HepG2 (cell line): ENCODE measurements around the gene TMEM223. TPM values are rescaled to one million over a fixed set of nuclear protein-coding genes. Genes with fewer than 3 reads are reported as not detected.

Experiments used
- ERF ChIP-seq: IDR thresholded peaks from 2 replicates; pipeline ENCODE4 v1.6.1; 2018; ENCODE audit warnings: missing biosample characterization, missing genetic modification reagents
- PTBP1 ChIP-seq: fragments of 200-400 bp; formaldehyde crosslinking; IDR thresholded peaks from 2 replicates; pipeline ENCODE4 v1.6.1; 2018; ENCODE audit warnings: low read length, low read depth; ENCODE audit not compliant: poor library complexity, severe bottlenecking
- RFX5 ChIP-seq: IDR thresholded peaks from 2 replicates; pipeline ENCODE4 v1.6.1; 2011; ENCODE audit warnings: low read depth, low read length, improper control_type of control experiment
- SIN3A ChIP-seq: IDR thresholded peaks from 2 replicates; pipeline ENCODE4 v1.6.1; 2011; ENCODE audit warnings: low read depth, mild to moderate bottlenecking, control low read depth, low read length, borderline replicate concordance
- TFAP4 ChIP-seq: sonication (generic); IDR thresholded peaks from 2 replicates; pipeline ENCODE4 v1.6.1; 2016; ENCODE audit warnings: low read depth, borderline replicate concordance
- ZBTB39 ChIP-seq: sonication (generic); formaldehyde crosslinking; IDR thresholded peaks from 2 replicates; pipeline ENCODE4 v1.5.0; 2020; ENCODE audit warnings: missing genetic modification reagents
- ZFX ChIP-seq: sonication (generic); formaldehyde crosslinking; IDR thresholded peaks from 2 replicates; pipeline ENCODE4 v1.4.0; 2020; ENCODE audit warnings: mild to moderate bottlenecking, low read depth, missing genetic modification reagents, moderate library complexity
- ZNF704 ChIP-seq: sonication (generic); formaldehyde crosslinking; IDR thresholded peaks from 2 replicates; pipeline ENCODE4 v1.8.1; 2023; ENCODE audit warnings: mild to moderate bottlenecking, inconsistent platforms, moderate library complexity, missing genetic modification reagents, borderline replicate concordance
- polyA plus RNA-seq, 8 experiments: library from polyadenylated mRNA; depleted of rRNA in 3 of 8; stranded (reverse) in 7 of 8; unstranded in 1 of 8; fragments of >200 nt; fragmentation: Illumina TruSeq in 4 of 8; extraction: Trizol in 4 of 8; gene quantifications; 2 replicates each; pipeline versions ENCODE4 v1.2.1 to v1.2.3, GENCODE V29; 2011 to 2016; ENCODE audit warnings: low read depth in 4 of 8, missing spikeins in 1 of 8, mixed read lengths in 1 of 8; ENCODE audit not compliant: insufficient read depth in 1 of 8
- total RNA-seq, 5 experiments: library from RNA; depleted of rRNA; stranded (reverse); fragments of >200 nt; fragmentation: Illumina TruSeq; extraction: Trizol; gene quantifications; 2 replicates each; pipeline ENCODE4 v1.2.3, GENCODE V29; 2016; ENCODE audit warnings: low read depth in 1 of 5
- TF ChIP-seq, protein P1 (sequence below): sonication (generic); formaldehyde crosslinking; conservative IDR thresholded peaks from 2 replicates; pipeline ENCODE4 v1.4.0; 2020; ENCODE audit warnings: mild to moderate bottlenecking, missing genetic modification reagents, moderate library complexity
- TF ChIP-seq, protein P2 (sequence below): sonication (generic); formaldehyde crosslinking; IDR thresholded peaks from 2 replicates; pipeline ENCODE4 v1.9.0; 2021; ENCODE audit warnings: missing genetic modification reagents, mild to moderate bottlenecking, borderline replicate concordance
- TF ChIP-seq, protein P3 (sequence below): sonication (generic); formaldehyde crosslinking; IDR thresholded peaks from 2 replicates; pipeline ENCODE4 v1.4.0; 2020; ENCODE audit warnings: missing genetic modification reagents, borderline replicate concordance

Gene TMEM223
- total and polyA plus RNA-seq, 2 of the 13 experiments (the other 11 are each of a cell fraction or from before 2014, with no cell fraction given): 19.5 to 24.9 TPM

GRCh38 chr11:62753736-62754603 lies 37.8 kb downstream of the TMEM223 start, which contains the start of gene ZBTB3 (continued):
- no peak for TF ChIP-seq ZBTB39
- TF ChIP-seq, protein P1, sequence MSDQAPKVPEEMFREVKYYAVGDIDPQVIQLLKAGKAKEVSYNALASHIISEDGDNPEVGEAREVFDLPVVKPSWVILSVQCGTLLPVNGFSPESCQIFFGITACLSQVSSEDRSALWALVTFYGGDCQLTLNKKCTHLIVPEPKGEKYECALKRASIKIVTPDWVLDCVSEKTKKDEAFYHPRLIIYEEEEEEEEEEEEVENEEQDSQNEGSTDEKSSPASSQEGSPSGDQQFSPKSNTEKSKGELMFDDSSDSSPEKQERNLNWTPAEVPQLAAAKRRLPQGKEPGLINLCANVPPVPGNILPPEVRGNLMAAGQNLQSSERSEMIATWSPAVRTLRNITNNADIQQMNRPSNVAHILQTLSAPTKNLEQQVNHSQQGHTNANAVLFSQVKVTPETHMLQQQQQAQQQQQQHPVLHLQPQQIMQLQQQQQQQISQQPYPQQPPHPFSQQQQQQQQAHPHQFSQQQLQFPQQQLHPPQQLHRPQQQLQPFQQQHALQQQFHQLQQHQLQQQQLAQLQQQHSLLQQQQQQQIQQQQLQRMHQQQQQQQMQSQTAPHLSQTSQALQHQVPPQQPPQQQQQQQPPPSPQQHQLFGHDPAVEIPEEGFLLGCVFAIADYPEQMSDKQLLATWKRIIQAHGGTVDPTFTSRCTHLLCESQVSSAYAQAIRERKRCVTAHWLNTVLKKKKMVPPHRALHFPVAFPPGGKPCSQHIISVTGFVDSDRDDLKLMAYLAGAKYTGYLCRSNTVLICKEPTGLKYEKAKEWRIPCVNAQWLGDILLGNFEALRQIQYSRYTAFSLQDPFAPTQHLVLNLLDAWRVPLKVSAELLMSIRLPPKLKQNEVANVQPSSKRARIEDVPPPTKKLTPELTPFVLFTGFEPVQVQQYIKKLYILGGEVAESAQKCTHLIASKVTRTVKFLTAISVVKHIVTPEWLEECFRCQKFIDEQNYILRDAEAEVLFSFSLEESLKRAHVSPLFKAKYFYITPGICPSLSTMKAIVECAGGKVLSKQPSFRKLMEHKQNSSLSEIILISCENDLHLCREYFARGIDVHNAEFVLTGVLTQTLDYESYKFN (CRISPR knock-in tag): peak; percentile 40; the same call in 1 of the 2 replicates
- TF ChIP-seq, protein P2, sequence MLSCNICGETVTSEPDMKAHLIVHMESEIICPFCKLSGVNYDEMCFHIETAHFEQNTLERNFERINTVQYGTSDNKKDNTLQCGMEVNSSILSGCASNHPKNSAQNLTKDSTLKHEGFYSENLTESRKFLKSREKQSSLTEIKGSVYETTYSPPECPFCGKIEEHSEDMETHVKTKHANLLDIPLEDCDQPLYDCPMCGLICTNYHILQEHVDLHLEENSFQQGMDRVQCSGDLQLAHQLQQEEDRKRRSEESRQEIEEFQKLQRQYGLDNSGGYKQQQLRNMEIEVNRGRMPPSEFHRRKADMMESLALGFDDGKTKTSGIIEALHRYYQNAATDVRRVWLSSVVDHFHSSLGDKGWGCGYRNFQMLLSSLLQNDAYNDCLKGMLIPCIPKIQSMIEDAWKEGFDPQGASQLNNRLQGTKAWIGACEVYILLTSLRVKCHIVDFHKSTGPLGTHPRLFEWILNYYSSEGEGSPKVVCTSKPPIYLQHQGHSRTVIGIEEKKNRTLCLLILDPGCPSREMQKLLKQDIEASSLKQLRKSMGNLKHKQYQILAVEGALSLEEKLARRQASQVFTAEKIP (CRISPR knock-in tag): no peak
- peak; percentile 37; the same call in 1 of the 2 replicates for TF ChIP-seq TFAP4
- TF ChIP-seq SIN3A: peak; percentile 45; the same call in 1 of the 2 replicates
- TF ChIP-seq ERF (CRISPR knock-in tag): peak; percentile 13
- TF ChIP-seq, protein P3, sequence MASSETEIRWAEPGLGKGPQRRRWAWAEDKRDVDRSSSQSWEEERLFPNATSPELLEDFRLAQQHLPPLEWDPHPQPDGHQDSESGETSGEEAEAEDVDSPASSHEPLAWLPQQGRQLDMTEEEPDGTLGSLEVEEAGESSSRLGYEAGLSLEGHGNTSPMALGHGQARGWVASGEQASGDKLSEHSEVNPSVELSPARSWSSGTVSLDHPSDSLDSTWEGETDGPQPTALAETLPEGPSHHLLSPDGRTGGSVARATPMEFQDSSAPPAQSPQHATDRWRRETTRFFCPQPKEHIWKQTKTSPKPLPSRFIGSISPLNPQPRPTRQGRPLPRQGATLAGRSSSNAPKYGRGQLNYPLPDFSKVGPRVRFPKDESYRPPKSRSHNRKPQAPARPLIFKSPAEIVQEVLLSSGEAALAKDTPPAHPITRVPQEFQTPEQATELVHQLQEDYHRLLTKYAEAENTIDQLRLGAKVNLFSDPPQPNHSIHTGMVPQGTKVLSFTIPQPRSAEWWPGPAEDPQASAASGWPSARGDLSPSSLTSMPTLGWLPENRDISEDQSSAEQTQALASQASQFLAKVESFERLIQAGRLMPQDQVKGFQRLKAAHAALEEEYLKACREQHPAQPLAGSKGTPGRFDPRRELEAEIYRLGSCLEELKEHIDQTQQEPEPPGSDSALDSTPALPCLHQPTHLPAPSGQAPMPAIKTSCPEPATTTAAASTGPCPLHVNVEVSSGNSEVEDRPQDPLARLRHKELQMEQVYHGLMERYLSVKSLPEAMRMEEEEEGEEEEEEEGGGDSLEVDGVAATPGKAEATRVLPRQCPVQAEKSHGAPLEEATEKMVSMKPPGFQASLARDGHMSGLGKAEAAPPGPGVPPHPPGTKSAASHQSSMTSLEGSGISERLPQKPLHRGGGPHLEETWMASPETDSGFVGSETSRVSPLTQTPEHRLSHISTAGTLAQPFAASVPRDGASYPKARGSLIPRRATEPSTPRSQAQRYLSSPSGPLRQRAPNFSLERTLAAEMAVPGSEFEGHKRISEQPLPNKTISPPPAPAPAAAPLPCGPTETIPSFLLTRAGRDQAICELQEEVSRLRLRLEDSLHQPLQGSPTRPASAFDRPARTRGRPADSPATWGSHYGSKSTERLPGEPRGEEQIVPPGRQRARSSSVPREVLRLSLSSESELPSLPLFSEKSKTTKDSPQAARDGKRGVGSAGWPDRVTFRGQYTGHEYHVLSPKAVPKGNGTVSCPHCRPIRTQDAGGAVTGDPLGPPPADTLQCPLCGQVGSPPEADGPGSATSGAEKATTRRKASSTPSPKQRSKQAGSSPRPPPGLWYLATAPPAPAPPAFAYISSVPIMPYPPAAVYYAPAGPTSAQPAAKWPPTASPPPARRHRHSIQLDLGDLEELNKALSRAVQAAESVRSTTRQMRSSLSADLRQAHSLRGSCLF (CRISPR knock-in tag): no peak
- TF ChIP-seq RFX5: peak; percentile 56; the same call in 1 of the 2 replicates
- TF ChIP-seq ZFX (CRISPR knock-in tag): peak; percentile 55; the same call in 1 of the 2 replicates
- TF ChIP-seq ZNF704 (CRISPR knock-in tag): no peak; the same call in 1 of the 2 replicates
- TF ChIP-seq PTBP1: no peak
